ENCODE data around the gene DHRS3.
"Not testable (repeated sequence)": the region's sequence is repeated elsewhere in the genome, so short reads cannot be mapped to it uniquely, and the experiment has no call there.

DHRS3 gene

GRCh38 chr1:12578860-12579422, 39.1 kb downstream of the DHRS3 start:
- no peak for DNase-seq (ENCODE audit: low read depth in 3 of 3)

- DNase-seq (ENCODE audit: low read depth in 3 of 3), result no peak
Observed at GRCh38 chr1:12577020-12577419, 41.0 kb downstream of the DHRS3 start.

GRCh38 chr1:12574757-12575139, 43.3 kb downstream of the DHRS3 start:
- DNase-seq (ENCODE audit: low read depth in 3 of 3), result no peak

GRCh38 chr1:12573015-12573825, 44.8 kb downstream of the DHRS3 start:
- no peak for DNase-seq (ENCODE audit: low read depth in 3 of 3)

GRCh38 chr1:12572522-12572921, 45.5 kb downstream of the DHRS3 start:
- no peak for DNase-seq (ENCODE audit: low read depth in 3 of 3)

- no peak for DNase-seq (ENCODE audit: low read depth in 3 of 3)
Observed at GRCh38 chr1:12570291-12570690, 47.7 kb downstream of the DHRS3 start.

- no peak for DNase-seq (ENCODE audit: low read depth in 3 of 3)
Observed at GRCh38 chr1:12568009-12568767, 49.8 kb downstream of the DHRS3 start.

- DNase-seq (ENCODE audit: low read depth in 3 of 3), result no peak
Observed at GRCh38 chr1:12567288-12567819, 50.7 kb downstream of the DHRS3 start.

GRCh38 chr1:12566484-12567287, 51.3 kb downstream of the DHRS3 start:
- DNase-seq (ENCODE audit: low read depth in 3 of 3), result no peak

- no peak for DNase-seq (ENCODE audit: low read depth in 3 of 3)
Observed at GRCh38 chr1:12565966-12566352, 52.1 kb downstream of the DHRS3 start.

- no peak for DNase-seq (ENCODE audit: low read depth in 3 of 3)
Observed at GRCh38 chr1:12565094-12565965, 52.7 kb downstream of the DHRS3 start.

GRCh38 chr1:12564251-12564650, 53.8 kb downstream of the DHRS3 start:
- not testable (repeated sequence) for DNase-seq (ENCODE audit: low read depth in 3 of 3)

- DNase-seq (ENCODE audit: low read depth in 3 of 3), result no peak
Observed at GRCh38 chr1:12562955-12563576, 54.9 kb downstream of the DHRS3 start.

- no peak for DNase-seq (ENCODE audit: low read depth in 3 of 3)
Observed at GRCh38 chr1:12561121-12561520, 56.9 kb downstream of the DHRS3 start.

- DNase-seq (ENCODE audit: low read depth in 3 of 3), result no peak
Observed at GRCh38 chr1:12556957-12557935, 60.8 kb downstream of the DHRS3 start.

GRCh38 chr1:12556368-12556930, 61.6 kb downstream of the DHRS3 start:
- no peak for DNase-seq (ENCODE audit: low read depth in 3 of 3)

- DNase-seq (ENCODE audit: low read depth in 3 of 3), result no peak
Observed at GRCh38 chr1:12555411-12556367, 62.3 kb downstream of the DHRS3 start.
